Activated T-cell treated with anti-CD3 and anti-CD28 coated beads for 24 hours (primary cell): ENCODE results near the gene TRIM26.

Source experiments
- DNase-seq: peaks from one replicate; pipeline ENCODE4 v3.0.0-alpha.2; 2020; ENCODE audit warnings: low read depth

TRIM26 gene

DNA sequence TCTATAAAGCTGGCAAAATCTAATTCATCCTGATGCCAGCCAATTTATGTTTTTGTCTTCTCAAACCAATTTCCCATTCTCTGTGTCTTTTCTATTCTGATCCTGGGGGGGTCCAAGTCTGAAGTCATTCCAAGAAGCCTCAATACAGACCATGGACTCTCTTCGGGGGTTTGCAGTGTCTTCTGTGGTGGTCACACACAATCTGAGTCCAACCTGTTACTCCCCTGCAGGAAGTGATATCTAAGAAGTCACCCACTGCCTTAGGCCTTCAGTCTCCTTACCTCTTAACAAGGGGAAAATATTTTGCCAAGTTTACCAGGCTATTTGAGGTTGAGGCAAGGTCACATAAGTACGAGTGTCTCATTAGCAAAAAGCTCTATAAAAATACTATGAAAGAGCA lies 1.9 kb downstream of the TRIM26 start:
- DNase-seq, result no peak

DNA sequence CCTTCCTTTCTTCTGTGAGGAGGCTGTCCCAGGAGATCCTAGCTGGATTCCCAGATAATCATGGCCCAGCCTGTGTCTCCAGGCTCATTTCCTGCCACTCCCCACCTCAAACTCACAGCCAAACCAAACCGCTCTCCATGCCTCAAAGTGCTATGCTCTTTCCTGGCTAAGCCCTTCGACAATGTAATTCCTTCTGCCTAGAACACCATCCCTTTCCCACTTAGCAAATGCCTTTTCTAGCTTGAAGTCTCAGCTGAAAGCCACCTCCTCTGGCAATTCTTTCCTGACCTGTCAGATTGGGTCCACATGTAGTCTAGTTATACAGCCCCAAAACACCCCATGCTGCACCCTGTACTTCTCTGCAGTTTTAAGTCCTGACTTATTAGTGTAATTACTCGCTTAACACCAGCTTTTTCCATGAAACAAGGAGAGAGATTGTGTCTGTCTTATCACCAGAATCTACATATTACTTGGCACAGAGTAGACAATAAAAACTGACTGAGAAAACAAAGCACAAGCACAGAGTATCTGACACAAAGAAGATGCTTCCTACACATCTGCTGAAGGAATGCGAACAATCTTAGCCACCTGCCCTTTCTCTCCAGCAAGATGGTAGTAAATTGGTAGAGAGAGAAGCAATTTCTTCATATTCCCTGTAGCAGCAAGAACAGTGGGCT lies 5.4 kb downstream of the TRIM26 start:
- no peak for DNase-seq

DNA sequence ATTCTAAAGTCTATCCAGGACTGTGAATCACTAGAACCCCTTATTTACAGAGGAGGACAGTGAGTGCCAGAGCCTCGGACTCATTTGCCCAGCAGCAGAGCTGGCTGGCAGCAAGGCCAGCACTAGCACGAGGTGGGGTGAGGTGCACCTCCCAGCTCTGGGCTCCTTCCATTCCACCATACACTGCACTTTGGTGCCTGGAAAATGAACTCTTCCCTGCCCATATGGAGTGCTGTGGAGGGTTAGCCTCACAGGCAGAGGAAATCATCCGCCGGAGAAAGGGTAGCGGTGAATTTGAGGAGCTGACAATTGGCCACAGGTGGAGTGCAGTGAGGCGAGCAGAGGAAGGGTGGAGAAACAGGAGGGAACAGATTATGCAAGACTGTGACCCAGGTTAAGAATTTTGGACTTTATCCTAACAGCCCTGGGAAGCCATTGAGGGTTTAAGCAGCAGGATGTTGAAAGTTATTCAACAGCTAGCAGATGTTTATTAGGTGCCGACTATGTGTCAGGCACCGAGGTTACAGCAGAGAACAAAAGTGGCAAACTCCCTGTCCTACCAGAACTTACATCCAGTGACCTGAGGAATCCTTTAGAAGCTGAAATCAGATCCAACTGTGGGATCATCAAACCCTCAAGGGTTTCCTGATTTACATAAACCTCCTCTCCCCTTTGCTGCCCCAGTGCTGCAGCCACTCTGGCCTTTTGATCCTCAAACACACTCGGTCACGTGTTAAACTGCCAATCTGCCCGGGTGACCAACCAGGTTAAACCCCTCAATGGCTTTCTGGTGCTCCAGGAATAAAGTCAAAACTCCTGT lies 6.2 kb downstream of the TRIM26 start:
- DNase-seq, result no peak

DNA sequence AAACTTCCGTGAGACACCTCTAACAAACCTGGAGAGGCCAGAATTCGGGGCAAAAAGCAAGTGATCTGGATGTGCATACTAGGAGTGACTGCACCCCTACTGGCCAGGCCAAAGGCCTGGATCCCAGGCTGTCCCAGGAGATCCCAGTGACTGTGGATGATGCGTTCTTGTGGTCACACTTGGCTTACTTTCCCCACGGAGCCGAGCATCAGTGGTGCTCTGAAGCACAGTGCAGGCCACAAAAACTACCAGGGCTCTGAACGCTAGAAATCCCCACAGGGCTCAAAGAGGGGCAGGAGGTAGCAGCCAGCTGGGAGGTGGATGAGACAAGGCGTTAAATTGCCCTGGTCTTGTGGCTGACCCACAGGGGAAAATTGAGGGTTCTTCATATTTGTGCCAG lies 7.1 kb downstream of the TRIM26 start:
- no peak for DNase-seq

- no peak for DNase-seq
These were observed 9.1 kb downstream of the TRIM26 start for GRCh38 chr6:30204116-30204515.

DNA sequence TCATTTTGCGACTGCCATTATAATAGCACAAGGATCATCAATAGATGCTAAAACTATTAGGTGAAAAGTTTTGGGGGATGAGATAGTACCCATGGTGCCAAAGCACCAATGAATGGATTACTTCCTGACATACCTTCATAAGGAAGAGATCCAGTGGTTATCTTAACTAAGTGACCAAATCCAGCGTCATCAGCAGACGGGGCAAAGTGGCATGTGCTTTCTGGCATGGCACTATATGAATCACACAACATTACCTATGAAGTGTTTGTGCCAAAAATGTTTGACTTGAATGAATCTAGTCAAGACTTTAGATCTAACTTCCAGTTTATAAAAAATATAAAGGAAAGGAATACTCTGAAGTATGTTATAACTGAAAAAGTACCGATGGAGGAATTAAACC lies 10.8 kb downstream of the TRIM26 start:
- no peak for DNase-seq

DNA sequence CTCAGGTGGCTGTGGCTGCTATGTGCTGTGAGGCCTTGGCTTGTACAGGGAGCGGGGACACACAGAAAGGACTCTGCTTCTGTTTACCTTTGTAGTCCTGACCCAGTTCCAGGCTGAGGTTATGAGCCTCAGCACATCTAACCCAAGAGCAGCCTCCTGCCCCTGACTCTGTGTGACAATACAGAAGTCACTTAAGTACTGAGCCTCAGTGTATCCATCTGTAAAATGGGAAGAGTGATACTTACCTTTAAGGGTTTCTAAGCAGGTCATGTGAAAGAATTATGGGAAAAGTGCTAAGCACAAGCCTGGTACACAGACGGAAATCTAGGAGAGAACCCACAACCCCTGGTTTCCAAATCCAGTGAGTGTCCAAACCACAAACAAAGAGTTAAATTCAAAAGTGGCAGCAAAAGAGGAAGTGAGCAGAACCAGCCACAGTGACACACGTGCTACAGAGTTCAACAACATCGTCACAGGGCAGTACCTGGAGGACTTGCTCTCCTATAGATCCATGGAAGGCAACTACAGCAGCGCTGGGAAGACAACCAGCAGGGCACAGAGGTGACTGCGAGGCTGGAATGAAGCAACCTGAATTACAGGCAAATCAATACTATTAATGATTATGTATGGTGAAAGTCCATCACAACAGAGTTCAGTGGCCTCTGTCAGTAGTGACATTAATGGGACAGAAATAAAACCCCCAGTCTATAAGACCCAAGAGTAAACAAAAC lies 12.5 kb downstream of the TRIM26 start:
- DNase-seq, result no peak

DNA sequence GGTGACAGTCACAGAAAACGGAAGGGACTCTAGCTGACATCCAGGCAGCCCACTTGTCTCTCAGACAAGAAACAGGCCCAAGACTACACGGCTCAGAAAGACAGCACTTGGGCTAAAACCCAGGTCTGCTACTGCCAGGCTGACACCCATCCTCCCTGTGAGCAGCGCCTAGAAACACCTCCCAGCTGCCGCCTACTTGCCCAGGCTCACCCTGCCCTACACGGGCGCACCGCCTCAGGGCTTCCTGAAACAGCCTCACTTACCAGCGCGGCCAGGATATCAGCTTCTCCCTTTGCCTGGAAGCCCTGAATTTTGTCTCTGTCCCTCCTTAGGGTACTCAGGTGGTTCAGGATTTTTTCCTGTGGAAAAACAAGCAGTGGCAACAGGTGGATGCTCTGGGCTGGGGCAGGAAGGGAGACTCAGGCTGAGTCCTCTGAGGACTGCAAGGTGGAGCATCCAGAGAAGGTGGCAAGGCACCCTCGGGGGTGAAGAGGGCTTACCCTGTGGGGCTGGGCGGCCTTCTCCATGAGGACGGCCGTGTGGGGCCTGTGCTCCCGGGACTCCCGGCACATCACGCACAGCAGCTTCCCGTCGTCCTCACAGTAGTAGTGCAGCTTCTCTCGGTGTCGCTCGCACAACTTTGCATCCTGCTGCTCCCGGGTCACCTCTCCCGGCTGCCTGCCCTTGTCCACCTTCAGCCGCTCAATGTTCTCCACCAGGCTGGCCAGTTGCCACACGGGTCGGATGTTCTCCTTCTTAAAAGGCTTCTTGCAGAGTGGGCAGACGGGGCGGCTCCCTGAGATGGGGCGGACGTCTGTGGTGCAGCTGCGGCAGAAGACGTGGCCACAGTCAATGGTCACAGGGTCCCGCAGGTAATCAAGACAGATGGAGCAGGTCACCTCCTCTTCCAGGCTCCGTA lies 14.8 kb downstream of the TRIM26 start:
- DNase-seq, result no peak

DNA sequence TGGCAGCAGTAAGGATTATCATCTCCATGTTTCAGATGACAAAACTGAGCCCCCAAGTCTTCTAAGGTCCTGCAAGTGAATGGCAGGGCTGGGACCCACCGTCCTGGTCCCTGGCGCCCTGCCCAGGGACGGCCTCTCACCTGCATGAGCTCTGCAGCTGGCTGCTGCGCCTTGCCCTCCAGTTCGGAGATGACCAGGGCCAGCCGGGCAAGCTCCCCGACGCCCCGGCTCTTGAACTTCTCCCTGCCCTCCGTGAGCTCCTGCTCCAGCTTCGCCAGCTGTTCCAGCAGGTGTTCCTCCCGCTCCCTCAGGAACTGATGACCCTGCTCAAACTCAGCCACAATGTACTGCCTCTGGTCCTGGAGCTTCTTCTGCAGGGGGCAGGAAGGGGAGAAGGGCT lies 16.8 kb downstream of the TRIM26 start:
- no peak for DNase-seq

DNA sequence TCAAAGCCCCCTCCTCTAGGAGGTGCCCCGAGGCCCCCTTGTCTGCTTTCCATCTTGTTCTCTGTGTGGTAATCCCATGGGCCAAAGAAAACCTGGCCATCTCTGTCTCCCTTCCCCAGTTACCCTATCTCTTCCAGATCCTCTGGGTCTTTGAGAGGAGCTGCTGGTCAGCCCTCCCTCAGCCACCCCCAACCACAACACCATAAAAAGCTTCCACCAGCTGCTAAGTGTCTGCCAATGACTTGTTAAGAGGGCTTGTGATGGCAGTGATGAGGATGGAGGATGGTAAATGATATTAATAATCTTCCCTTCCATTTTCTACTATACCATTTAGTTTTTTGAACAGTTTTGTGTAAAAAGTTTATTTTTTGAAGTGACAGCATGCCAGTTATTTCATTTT lies 17.3 kb downstream of the TRIM26 start:
- DNase-seq, result no peak

DNA sequence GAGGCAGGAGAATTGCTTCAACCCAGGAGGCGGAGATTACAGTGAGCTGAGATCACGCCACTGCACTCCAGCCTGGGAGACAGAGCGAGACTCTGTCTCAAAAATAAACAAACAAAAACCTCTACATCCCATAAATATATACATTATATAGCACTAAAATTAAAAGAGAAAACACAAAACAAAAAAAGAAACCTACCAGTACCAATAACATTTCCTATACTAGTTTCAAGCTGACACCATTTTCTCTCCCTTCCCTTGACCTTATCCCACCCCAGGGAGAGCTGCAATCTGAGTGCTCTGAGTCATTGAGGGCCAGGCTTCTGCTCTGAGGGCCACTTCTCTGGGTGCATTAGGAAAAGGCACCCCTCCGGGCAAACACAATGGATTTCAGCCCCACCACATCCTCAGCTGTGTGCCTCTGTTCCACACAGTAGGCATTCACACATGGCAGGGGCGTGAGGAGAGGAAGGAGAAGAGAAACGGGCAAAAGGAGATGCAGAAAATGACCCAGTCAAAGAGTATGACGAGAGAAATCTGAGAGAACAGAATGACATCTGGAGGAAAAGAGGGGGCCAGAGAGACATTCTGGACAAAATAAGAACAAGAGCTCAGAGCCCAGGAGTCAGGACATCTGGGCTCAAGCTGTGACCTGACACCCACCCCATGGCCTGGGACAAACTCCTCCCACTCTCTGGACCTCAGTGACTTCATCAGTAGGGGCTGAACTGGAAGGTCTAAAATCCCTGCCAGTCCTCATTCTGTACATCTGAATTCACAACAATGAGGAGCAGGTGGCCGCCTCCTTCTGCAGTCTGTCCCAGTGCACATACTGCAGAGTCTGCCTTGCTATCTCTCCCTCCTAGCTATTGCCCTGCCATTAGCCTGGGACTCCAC lies 18.2 kb downstream of the TRIM26 start:
- no peak for DNase-seq

GRCh38 chr6:30192076-30192475 lies 21.1 kb downstream of the TRIM26 start:
- no peak for DNase-seq

- no peak for DNase-seq
These were observed 24.7 kb downstream of the TRIM26 start for GRCh38 chr6:30188541-30188940.

DNA sequence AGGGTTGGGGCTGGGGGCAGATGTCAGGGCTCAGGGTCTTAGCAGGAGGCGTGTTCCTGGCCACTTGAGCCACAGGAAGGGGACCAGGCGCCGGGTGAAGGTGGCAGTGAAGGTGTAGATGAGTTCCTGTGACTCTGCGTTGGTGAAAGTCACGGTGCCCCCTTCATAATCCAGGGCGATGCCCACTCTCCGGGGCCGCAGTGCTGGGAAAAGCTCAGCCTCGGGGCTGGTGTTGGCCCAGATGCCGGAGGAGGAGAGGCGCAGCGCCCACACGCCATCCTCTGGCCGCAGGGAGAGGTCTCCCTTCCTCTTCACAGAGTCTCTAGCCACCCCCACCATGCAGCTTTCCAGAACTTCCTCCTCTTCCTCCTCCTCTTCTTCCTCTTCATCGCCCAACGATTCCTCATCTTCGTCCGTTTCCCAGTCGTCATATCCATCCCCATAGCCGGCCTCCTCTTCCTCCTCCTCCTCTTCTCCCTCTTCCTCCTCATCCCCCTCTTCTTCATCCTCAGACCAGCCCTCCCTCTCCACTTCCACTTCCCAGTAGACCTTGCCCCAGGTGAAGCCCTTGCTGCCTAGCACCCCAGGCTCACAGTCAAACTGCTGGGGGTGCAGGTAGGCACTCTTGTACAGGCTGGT lies 27.2 kb downstream of the TRIM26 start:
- DNase-seq, result no peak

DNA sequence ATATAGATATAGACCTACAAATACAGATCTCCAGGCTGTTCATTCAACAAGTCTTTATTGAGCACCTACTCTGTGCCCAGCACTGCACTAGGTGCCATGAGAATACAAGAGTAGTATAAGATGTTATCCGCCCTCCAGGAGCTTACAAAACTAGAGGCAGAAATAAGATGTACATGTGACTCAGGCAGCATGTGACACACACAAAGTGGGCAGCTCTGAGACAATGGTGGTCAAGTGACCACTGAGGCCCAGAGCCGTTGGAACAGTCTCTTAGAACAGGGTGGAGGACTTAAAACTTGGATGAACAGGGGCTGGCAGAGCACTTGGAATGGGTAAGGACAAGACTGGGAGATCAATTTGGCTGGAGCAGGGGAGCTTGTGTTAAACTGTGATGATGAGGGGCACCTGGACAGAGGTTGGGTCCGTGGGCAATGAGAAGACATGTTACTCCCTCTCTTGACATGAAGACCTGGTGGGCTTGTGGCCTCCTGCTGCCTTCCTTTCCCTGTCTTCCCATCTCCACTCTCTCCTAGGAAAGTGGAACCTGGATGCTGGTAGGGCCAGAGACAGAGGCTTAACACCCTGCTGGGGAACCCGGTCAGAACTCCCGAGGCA lies 28.7 kb downstream of the TRIM26 start:
- DNase-seq, result no peak

GRCh38 chr6:30180145-30180544 lies 33.1 kb downstream of the TRIM26 start:
- DNase-seq, result no peak

DNA sequence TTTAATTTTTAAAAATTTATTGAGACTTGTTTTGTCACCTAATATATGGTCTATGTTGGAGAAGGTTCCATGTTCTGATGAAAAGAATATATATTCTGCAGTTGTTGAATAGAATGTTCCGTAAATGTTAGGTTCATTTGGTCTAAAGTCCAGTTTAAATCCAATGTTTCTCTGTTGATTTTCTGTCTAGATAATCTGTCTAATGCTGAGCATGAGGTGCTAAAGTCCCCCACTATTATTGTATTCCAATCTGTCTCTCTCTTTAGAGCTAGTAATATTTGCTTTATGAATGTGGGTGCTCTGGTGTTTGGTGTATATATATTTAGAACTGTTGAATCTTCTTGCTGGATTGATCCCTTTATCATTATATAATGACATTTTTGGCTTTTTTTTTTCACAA lies 34.4 kb downstream of the TRIM26 start:
- DNase-seq, result no peak

DNA sequence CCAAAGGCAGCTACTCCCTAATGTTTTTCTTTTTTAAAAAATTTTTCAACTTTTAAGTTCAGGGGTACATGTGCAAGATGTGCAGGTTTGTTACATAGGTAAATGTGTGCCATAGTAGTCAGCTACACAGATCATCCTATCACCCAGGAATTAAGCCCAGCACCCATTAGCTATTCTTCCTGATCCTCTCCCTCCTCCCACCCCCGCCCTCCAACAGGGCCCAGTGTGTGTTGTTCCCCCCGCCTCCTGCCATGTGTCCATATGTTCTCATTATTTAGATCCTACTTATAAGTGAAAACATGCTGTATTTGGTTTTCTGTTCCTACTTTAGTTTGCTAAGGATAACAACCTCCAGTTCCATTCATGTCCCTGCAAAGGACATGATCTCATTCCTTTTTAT lies 37.4 kb downstream of the TRIM26 start:
- DNase-seq, result no peak

DNA sequence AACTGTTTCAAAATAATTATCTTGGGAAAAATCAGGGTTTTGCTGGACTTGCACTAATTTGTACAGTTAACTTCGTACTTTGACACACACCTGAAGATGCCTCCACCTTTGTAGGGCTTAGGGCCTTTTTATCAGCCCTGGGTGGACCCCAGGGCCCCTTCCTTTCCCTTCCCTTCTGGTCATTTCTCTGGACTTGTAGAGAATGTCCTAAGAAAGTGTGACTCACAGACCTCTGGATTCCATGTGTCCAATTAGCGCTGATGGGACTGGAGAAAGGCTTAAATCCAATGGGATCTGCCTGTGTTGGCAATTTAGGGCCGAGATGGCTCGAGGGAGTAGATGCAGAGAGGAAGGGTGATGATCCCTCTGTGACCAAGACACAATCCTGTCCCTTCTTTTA lies 40.5 kb downstream of the TRIM26 start:
- no peak for DNase-seq
